Prostate gland (tissue), 2 donors: ENCODE results near the gene ZNF573. TPM values are rescaled to one million over a fixed set of nuclear protein-coding genes. Genes with fewer than 3 reads are reported as not detected.

ENCODE experiments used
- DNase-seq: peaks from one replicate; pipeline ENCODE4 v3.0.0-alpha.2; 2019; ENCODE audit warnings: low spot score
- H3K27ac ChIP-seq, 2 donors: fragments of 200-600 bp; sonication (generic); 2 replicates each; pipeline ENCODE4 v1.5.1; 2017 to 2019
- H3K27me3 ChIP-seq: fragments of 200-600 bp; sonication (generic); replicated peaks from 2 replicates; pipeline ENCODE4 v1.5.1; 2019; ENCODE audit not compliant: insufficient read depth
- H3K36me3 ChIP-seq, 2 donors: fragments of 200-600 bp; sonication (generic); 1 replicate in 1 of 2; 2 replicates in 1 of 2; pipeline versions ENCODE4 v1.5.1 to v1.8.1; 2017 to 2019
- H3K4me1 ChIP-seq: fragments of 200-600 bp; sonication (generic); replicated peaks from 2 replicates; pipeline ENCODE4 v1.5.1; 2019
- H3K4me3 ChIP-seq, 2 donors: fragments of 200-600 bp; sonication (generic); 2 replicates each; pipeline ENCODE4 v1.5.1; 2017 to 2019
- H3K9me3 ChIP-seq: fragments of 200-600 bp; sonication (generic); 2 replicates; pipeline ENCODE4 v1.5.1; 2017
- CTCF ChIP-seq, 4 experiments: fragments of 200-600 bp in 2 of 4; fragments of 450-650 bp in 2 of 4; sonication (generic) in 2 of 4; IDR thresholded peaks; 1 replicate in 3 of 4; 2 replicates in 1 of 4; pipeline ENCODE4 v1.5.1; 2016 to 2019; ENCODE audit warnings: antibody characterized with exemption in 4 of 4, mild to moderate bottlenecking in 2 of 4, moderate library complexity in 2 of 4
- POLR2A ChIP-seq: fragments of 450-650 bp; IDR thresholded peaks from one replicate; pipeline ENCODE4 v1.6.1; 2016; ENCODE audit warnings: antibody characterized with exemption, mild to moderate bottlenecking
- POLR2AphosphoS5 ChIP-seq: sonication (generic); formaldehyde crosslinking; IDR thresholded peaks from one replicate; pipeline ENCODE4 v1.6.1; 2017; ENCODE audit warnings: antibody characterized with exemption
- WGBS: methylation state at CpG from one replicate; pipeline ENCODE4 v1.1.5; 2018; 5-methylcytosine and 5-hydroxymethylcytosine counted together
- intact Hi-C: fragments of 100-400 bp; cut with DNase I; formaldehyde crosslinking; loops from one replicate; pipeline ENCODE4 v1.14.2; 2022
- small RNA-seq, 2 donors: library from RNA; depleted of rRNA; stranded (forward); fragments of <200 nt; gene quantifications; one replicate each; pipeline ENCODE3, GENCODE V24; 2016
- total RNA-seq, 2 donors: library from RNA; depleted of rRNA; stranded (reverse); fragments of >200 nt; gene quantifications; one replicate each; pipeline ENCODE4 v1.1.0, GENCODE V29; 2016

ZNF573 gene
- total RNA-seq, 2 donors from 2014 or later = 5.9 to 8.4 TPM

- Histone ChIP-seq H3K4me1 (no peaks in the 10 kb centered on the region), H3K9me3 (no peaks in the 10 kb centered on the region), H3K36me3 (no peaks in the 10 kb centered on the region), H3K27me3 (no peaks in the 10 kb centered on the region), H3K27ac (no peak overlapping the region), H3K4me3 (no peak overlapping the region)
- intact Hi-C loops = loop anchor here (5.0 kb wide), 1 partner anchor 36 kb away; the partner anchor contains the start of gene ZFP30
- DNase-seq = no peak
- WGBS = 64% methylated on average over 11 of the region's 11 CpGs
- TF ChIP-seq POLR2A = no peak
- TF ChIP-seq POLR2AphosphoS5 = no peak
- no peak for TF ChIP-seq CTCF (IDR thresholded peaks at IDR 0.05)
Measured at GRCh38 chr19:37692956-37693620, 86.3 kb downstream of the ZNF573 start.

GRCh38 chr19:37691881-37692504, 87.4 kb downstream of the ZNF573 start:
- Histone ChIP-seq H3K4me1 (no peaks in the 10 kb centered on the region), H3K27me3 (no peaks in the 10 kb centered on the region), H3K27ac (peak overlapping the region; percentile 52 to 69), H3K36me3 (no peaks in the 10 kb centered on the region), H3K9me3 (no peaks in the 10 kb centered on the region), H3K4me3 (peak overlapping the region; percentile 49 to 59)
- peak; percentile 88 for TF ChIP-seq POLR2AphosphoS5
- no peak for TF ChIP-seq POLR2A
- intact Hi-C loops = loop anchor here (5.0 kb wide), 1 partner anchor 35 kb away; the partner anchor contains the start of gene ZFP30
- WGBS = 1% methylated on average over 48 of the region's 48 CpGs
- DNase-seq = peak; percentile 69

Small RNAs within 50 kb of the gene (small RNA-seq; reads per million reads assigned to genes)
- gene SELENOKP1 = 0 reads per million in 2 donors

Other genes with a start within 250 kb of the ZNF573 start
- gene ZNF571, start 184.8 kb downstream of the ZNF573 start, total RNA-seq = 10 to 100 TPM in 1 of 2 donors, 1 to 10 TPM in 1; 4.5 to 34.2 TPM
- 1 to 10 TPM; 2.9 to 3.1 TPM for gene ZNF540, start 184.7 kb downstream of the ZNF573 start, total RNA-seq
- 1 to 10 TPM; 5.7 to 6.8 TPM for gene ZFP30, start 124.1 kb downstream of the ZNF573 start, total RNA-seq
- gene ZNF607, start 59.8 kb downstream of the ZNF573 start, total RNA-seq = 1 to 10 TPM; 5.6 to 6.5 TPM
- gene WDR87, start 127.0 kb upstream of the ZNF573 start, total RNA-seq = 1 to 10 TPM in 1 of 2 donors, not detected in 1; 2.0 TPM
- gene SIPA1L3, start 127.6 kb upstream of the ZNF573 start, total RNA-seq = 10 to 100 TPM; 48.8 to 63.5 TPM